GM21447 (cell line): ENCODE data around the gene CDHR1.

Experiments
- ATAC-seq: cut with Tn5 transposase; IDR thresholded peaks from one replicate; pipeline ENCODE4 v1.9.1; 2021; ENCODE audit not compliant: unreplicated experiment

Gene CDHR1

GRCh38 chr10:84198206-84198915 is 4.0 kb downstream of the CDHR1 start:
- no peak for ATAC-seq

GRCh38 chr10:84200537-84201243 is 6.4 kb downstream of the CDHR1 start:
- ATAC-seq: no peak

- no peak for ATAC-seq
Observed at GRCh38 chr10:84201244-84201606, 6.9 kb downstream of the CDHR1 start.

- no peak for ATAC-seq
Observed at GRCh38 chr10:84201682-84202081, 7.3 kb downstream of the CDHR1 start.

GRCh38 chr10:84202349-84202748 is 8.0 kb downstream of the CDHR1 start:
- no peak for ATAC-seq

GRCh38 chr10:84204122-84204521 is 9.8 kb downstream of the CDHR1 start:
- no peak for ATAC-seq

- no peak for ATAC-seq
Observed at GRCh38 chr10:84204610-84205009, 10.3 kb downstream of the CDHR1 start.

- ATAC-seq: peak; percentile 80
Observed at GRCh38 chr10:84205049-84205852, 10.9 kb downstream of the CDHR1 start.

GRCh38 chr10:84205853-84206525 is 11.7 kb downstream of the CDHR1 start:
- ATAC-seq: no peak

- no peak for ATAC-seq
Observed at GRCh38 chr10:84208023-84208422, 13.7 kb downstream of the CDHR1 start.

GRCh38 chr10:84211566-84211965 is 17.2 kb downstream of the CDHR1 start:
- ATAC-seq: no peak

GRCh38 chr10:84212014-84212413 is 17.7 kb downstream of the CDHR1 start:
- ATAC-seq: no peak

GRCh38 chr10:84213076-84213475 is 18.7 kb downstream of the CDHR1 start:
- no peak for ATAC-seq

- no peak for ATAC-seq
Observed at GRCh38 chr10:84214046-84214572, 19.8 kb downstream of the CDHR1 start.

GRCh38 chr10:84214612-84215235 is 20.4 kb downstream of the CDHR1 start:
- peak; percentile 88 for ATAC-seq

GRCh38 chr10:84216834-84217233 is 22.5 kb downstream of the CDHR1 start:
- ATAC-seq: no peak

GRCh38 chr10:84217746-84218145 is 23.4 kb downstream of the CDHR1 start:
- ATAC-seq: no peak

- ATAC-seq: no peak
Observed at GRCh38 chr10:84221916-84222315, 27.6 kb downstream of the CDHR1 start.

GRCh38 chr10:84224411-84225028 is 30.2 kb downstream of the CDHR1 start:
- ATAC-seq: no peak
